CD4-positive, alpha-beta T cell treated with Interleukin-6 for 4 hours (primary cell): ENCODE measurements around the gene PHACTR1.

Experiments used
- DNase-seq: peaks from one replicate; pipeline ENCODE4 v3.0.0-alpha.2; 2020; ENCODE audit warnings: mixed read lengths

The PHACTR1 gene

DNA sequence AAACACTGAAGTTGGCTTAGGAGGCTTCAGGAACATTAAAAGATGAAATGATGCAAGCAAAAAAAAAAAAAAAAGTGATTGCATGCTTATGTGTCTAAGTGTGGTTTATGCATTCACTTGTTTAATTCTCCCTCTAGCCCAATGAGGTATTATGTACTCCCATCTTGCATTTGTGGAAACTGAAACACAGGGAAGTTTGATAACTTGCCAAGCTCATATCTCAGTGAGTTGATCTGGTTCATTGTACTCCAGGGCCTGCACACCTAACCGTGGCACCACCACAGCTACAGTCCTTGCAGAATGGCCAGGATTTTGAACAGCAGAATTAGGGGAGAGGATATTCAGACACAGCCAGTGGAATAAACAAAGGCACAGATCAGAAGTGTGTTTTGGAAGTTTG lies 360.6 kb downstream of the PHACTR1 start:
- DNase-seq, result no peak

DNA sequence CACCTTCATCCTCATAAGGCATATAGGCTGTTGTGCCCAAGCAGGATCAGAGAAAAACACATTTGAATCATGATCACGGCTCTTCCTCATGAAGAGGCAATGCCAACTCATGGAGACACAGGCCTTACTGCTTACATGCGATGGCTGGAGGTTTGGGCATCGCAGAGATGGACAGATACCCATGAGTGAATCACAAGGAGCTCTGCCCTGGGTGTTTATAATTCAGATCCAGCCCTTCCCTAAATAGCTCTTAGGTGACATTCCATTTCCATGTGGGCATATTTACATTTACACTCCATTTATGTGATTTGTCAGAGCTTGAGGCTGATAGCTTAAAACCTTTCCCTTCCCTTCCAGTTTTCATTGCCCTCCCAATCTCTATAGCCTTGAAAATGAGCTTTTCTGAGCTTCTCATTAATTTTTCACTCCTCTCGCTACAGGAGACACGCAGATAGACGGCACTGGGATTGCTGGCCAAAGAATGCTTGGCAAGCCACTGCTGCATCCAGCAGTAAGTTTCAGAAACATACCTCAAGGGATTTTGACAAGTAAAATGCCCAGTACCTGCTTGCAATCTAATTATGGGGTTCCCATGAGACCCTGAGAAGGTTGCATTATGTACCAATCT lies 362.6 kb downstream of the PHACTR1 start:
- DNase-seq, result no peak

DNA sequence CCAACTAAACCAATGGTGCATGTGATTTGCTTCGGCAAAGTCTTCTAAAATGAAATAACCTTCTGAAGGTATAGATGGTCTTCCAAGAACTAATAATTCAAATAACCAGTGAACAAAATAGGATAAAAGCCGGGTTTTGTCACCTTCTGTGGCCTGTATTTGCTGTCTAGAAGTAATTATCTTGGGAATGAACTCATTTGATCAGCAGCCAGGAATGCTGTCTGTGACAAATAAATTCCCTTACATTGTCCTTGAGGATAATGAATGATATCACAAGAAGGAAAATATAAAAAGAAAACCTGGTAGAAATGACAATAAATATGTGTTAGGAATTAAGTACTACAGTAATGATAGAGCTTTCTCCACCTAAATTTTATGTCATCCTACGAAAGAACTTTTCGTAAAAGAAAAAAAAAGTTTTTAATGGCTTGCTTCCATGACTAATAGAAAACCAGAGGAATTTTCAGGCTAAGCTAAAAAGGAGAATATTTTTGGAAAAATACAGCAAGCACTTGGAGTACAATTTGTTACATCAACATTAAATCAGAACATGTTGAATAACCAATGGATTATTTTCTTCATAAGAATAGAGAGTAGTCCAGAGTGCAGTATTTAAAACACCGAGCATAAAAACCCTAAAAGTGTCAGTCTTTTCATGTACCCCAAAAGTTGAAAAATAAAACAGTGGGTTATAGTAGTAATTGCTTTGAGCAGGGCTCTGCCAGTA lies 364.1 kb downstream of the PHACTR1 start:
- no peak for DNase-seq

DNA sequence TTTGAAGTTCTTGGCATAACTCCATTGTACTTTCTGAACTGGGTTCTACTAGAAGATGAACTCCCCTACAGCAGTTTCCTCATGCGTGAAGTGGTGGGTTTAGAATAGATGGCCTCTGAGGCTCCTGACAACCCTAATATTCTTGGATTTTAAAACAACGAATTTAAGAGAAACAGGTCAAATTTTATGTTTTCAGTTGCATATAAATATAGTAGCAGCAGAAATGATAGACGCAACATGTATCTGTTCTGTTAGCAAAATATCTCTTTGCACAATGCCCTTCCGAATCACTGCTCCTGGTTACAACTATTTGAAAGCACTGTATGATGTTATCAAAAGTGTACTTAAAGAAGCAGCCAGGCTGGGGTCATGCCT lies 364.6 kb downstream of the PHACTR1 start:
- DNase-seq, result no peak

DNA sequence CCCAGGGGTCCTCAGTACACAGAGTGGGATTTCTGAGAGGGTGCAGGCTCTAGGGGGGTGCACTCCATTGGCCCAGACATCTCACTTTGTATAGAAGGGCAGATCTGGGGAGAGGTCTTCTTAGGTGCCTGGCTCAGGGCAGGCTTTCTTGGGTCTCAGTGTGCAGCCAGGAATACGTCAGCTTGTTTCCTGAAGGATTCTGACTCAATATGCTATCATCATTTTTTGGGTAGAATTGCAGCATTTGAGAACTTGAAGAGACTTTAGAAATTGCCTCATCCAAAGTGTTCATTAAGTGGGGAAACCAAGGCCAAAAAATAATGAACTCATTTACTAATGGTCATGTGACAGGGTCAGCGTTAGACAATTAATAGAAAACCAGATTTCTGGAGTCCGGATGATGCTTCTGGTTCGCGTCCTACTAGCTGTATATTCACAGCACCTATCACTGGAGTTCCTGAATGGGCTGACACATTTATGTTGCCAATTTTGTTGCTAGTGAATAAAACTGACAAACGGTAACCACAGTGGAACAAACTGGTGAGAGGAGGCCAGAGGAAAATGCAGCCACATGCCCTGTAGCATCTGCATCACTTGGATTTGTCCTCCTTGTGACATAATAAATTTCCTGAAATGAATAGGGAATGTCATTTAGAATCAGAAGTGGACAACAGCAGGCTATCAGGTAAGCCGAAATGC lies 372.9 kb downstream of the PHACTR1 start:
- DNase-seq, result no peak

DNA sequence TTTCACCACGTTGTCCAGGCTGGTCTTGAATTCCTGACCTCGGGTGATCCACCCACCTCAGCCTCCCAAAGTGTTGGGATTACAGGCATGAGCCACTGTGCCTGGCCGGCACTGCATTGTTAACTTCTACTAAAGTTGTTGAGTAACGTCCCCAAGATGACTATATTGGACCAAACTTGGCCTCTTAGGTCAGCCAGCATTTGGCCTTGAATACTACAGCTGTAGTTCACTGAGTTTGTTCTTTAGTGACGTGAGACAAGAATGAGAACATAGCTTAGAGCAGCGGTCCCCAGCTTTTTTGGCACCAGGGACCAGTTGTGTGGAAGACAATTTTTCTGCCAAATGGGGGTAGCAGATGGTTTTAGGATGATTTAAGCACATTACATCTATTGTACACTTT lies 374.6 kb downstream of the PHACTR1 start:
- DNase-seq, result no peak

DNA sequence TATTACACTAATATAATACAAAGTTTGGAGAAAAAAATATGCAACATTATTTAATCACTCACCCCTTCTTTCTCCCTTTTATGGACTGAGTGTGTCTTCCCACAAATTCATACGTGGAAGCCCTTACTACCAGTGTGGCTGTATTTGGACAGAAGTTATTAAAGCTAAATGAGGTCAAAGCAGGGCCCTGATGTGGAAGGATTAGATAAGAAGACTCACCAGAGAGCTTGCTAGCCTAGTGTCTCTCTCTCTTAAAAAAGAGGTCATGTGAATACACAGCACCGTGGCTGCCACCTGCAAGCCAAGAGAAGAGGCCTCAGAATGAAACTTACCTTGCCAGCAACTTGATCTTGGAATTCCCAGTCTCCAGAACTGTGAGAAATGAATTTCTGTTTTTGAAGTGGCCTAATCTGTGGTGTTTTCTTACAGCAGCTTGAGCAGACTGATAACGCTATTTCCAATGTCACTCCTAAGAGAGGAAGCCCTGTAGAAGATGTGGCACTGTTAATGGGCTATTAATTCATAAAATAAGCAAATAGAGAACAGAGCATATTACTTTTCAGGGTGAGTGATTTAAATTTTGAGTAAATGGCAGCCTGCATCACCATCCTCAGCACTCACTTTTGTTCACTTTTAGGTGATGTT lies 378.3 kb downstream of the PHACTR1 start:
- DNase-seq, result no peak

DNA sequence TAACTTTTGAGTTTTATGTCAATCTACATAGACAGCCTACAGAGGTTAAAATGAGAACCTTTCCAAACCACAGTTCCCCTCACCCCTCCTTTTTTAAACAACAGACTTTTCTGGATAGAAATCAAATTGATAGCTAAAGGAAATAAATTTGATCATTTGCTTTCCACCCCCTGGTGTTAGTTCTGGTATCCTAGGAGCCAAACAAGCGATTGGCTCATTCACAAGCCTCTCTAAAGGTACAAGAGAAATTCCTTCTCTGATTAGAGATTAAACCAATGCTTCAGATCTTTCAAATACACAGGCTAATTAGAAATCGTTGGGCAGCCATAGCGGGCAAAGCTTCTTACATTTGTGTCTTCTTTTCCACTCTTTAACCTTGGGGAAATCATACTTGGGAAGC lies 379.5 kb downstream of the PHACTR1 start:
- DNase-seq, result no peak

DNA sequence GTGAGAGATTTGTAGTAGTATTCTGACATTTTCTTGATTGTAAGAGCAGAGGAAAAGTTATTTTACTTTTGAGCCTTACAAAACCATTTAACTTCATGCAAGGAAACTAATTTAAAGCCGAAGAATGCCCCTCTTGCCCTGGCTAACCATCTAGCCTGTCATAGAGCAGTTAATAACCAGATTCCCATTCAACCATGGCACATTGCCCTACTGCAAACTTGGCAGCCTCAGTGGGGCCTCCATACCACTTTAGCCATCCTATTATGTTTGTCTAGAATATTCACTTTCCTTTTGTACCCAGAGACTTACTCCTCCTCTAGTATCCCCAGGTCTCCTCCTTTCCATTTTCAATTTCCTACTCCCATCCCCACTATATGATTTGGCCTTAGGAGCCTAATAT lies 380.9 kb downstream of the PHACTR1 start:
- DNase-seq, result no peak

DNA sequence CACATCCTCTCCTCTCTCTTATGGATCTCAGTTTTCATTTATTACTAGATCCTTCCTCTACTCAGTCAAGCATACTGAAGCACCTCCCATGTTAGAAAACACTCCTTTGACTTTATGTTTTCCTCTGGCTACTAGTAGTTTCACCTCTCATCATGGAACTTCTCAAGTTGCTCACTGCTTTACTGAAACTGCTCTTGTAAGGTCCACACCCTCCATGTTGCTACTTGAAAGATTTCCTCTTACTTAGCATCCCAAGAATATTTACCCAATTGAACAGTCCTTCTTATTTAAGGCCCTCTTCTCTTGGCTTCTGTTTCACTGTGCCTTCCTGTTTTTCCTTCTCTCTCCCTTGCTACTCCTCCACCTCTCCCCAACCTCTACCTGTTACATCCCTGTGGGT lies 381.4 kb downstream of the PHACTR1 start:
- DNase-seq, result no peak

DNA sequence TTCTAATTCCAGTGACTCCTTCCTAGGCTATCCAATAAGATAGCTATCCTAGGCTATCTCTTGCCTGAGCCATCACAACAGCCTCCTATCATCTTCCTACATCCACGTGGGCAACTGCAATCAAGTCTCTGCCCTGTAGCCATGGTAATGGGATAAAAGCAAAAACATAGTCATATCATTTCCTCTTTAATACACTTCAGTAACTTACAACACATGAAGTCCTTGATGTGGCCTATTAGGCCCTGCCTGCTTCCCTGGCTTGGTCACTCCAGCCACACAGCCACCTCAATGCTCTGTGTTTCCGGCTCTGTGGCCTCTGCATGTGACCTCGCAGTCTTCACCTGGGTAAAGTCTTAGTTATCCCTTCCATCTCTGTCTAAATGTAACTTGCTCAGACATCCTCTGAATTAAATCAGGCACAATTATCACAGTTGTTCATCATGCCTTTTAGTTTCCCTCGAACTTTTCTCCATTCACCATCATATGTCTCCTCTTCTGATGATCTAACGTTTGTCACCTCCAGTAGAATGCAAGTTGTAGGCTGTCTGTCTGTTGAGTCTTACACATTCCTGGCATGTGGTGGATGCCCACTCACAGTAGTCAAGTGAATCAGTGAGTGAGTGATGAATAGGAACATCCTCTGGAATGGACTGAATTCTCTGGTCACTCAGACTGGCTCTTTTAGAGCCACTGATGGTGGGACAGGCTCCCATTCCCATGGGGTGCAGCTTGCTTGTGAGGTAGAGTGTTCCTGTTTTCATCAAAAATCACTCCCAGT lies 382.4 kb downstream of the PHACTR1 start:
- DNase-seq, result no peak

DNA sequence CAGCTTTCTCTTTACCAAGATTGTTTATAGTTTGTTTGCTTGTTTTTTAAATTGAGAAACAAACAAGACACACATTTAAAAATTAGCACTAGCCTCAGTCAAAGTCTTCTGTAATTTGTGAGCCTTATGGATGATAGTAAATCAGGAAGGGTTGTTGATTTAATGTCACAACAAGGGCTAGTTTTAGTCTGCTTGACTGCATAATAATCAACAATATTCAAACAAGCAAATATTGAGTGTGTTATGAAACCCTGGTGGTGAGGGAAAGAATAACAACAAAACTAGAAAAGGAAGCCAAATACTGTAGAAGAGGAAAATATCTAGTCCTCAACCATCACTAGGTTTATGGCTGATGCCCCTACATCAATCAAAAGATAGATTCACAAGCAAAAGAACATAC lies 383.2 kb downstream of the PHACTR1 start:
- no peak for DNase-seq

DNA sequence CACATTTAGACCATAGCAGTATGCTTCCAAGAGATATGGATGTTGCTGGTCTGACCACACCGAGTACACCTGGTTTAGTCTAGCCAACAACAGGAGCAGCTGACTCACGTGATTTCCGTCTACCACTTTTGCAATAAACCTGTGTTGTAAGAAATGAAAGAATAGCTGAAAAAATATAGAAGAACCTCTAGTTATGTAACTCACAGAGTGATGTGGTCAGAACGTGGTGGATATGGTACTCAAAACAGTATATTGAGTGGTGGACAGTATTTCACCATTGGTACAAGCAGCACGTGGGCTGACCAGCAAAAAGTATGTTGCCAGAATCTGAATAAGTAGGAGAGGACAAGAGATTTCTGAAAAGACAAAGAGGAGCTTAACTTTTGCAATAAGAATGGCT lies 384.8 kb downstream of the PHACTR1 start:
- no peak for DNase-seq

DNA sequence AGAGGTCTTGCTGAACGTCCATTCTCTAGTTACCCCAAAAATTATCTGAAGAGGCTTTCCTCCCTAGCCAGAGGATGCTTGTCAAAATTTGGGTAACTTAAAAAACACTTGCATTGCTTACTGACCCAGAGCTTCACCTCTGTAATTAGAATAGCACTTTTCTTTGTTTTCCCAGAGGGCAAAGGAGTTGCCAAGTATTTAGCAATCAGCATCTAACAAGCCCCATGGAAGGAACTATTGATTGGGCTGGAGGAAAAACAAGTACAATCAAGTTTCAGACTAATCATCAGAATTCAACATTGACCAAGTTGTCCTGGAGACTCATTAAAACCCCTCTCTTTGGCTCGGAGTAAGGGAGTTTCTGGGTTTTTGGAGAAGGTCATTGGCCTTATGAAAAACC lies 385.4 kb downstream of the PHACTR1 start:
- DNase-seq, result no peak

DNA sequence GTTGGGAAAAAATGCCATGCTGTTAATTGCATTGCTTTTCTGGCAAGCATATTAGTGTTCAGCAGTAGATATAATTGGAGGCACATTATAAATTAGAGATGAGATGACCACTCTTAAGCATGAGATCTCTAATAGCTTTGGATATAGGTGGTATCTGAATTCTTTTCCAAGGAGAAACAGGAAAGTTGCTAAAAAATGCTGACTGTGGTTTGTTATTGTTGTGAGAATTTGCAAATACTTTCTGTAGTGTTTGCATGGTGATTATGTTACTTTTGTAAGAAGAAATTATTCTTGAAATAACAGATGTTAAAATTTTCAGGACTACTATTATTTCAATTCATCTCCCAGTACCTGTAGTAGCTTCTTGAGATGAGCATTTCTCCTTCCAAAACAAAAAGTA lies 386.6 kb downstream of the PHACTR1 start:
- no peak for DNase-seq

DNA sequence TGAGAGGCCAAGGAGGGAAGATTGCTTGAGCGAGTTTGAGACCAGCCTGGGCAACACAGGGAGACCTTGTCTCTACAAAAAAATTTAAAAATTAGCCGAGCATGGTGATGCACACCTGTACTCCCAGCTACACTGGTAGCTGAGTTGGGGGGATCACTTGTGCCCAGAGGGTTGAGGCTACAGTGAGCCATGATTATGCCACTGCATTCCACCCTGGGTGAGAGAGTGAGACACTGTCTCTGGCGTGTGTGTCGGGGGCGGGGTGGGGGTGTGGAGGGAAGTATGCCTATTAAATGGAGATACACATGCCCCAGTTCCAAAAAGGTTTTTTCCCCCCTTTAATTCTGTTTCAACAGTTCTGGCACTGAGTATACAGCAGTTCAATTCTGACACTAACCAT lies 388.6 kb downstream of the PHACTR1 start:
- no peak for DNase-seq

DNA sequence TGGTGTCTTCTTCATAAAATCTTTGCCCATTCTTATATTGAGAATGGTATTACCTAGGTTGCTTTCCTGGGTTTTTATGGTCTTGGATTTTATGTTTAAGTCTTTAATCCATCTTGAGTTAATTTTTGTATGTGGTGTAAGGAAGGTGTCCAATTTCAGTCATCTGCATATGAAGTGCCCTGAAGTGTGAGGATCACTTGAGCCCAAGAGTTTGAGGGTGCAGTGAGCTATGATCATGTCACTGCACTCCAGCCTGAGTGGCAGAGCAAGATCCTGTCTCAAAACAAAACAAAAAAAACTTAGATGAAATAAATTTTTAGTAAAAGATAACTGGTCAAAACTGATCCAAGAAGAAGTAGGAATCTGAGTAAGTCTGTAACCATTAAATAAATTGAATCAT lies 396.4 kb downstream of the PHACTR1 start:
- no peak for DNase-seq

DNA sequence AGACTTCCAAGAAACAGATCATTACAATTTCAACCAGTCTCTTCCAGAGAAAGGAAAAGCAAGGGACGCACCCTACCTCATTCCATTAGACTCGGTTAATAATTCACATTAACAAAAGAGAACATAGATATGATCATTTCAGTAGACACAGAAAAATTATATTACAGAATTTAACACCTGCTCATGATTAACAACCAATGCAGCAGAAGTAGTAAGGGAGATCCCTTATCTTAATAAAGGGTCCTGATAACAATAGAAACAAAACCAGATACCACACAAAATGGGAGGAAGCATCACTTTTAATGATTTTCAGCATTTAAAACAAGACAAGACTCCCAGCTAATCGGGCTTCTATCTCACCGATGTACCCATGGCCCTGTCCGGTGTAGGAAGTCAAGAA lies 396.8 kb downstream of the PHACTR1 start:
- no peak for DNase-seq

DNA sequence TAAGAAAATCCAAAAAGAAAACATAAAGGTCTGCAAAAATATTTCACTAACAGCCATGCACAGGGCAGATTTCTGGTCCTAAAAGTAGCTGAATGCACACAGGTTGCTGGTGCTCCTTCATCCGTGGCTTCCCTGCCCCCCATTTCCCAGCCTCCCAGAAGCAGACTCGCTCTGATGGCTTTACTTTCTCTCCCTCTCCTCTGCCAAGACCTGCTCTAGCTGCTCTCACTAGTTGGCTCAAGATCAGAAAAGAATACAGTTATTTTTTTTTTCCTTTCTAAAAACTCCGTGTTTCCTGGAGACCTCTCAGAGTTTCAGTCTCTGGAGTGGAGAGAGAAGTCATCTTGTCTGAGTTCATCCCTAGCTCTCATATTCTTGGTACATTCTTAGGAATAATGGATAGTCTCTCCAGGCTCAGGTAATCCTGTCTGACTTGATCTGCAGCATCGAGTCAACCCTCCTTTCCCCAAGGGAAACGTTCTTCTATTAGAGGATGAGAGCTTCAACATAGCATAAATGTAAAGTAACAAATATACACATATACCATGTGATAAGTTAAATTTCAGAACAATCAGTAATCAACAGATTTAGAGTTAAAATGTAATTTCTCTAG lies 397.5 kb downstream of the PHACTR1 start:
- no peak for DNase-seq

DNA sequence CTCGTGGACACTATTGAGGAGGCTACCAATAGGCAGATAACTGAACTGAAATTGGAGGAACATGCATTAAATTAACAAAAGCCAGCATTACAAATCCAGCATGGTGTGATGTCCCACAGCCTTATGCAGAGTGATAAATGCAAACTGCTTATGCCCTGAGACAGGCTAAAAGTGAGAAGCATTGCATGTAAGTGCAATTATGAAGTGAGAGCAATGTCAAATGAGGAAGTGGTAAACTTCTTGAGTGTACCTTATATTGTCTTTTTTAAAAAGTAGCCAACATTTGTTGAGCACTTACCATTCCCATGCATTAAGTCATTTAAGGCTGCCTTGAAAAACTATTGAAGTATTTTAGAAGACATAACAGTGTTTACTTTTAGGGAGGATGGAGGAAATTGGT lies 399.6 kb downstream of the PHACTR1 start:
- no peak for DNase-seq

DNA sequence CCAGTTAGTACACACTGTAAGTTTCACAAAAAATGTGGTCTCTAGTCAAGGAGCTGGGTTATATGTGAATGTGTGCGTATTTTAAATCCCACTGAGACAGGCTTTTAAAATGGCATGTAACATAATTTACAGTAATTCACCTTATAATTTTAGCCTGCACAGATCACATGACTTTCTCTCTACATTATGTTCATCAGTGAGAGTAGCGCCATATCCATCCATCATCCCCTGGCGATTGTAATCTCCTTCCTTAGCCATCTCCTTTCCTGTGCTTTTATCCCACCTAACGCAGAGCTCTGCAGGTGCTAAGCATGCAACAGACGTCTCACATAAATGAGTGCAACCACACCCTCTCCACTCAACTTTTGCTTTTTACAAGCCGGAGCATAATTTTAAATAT lies 401.0 kb downstream of the PHACTR1 start:
- DNase-seq, result no peak

DNA sequence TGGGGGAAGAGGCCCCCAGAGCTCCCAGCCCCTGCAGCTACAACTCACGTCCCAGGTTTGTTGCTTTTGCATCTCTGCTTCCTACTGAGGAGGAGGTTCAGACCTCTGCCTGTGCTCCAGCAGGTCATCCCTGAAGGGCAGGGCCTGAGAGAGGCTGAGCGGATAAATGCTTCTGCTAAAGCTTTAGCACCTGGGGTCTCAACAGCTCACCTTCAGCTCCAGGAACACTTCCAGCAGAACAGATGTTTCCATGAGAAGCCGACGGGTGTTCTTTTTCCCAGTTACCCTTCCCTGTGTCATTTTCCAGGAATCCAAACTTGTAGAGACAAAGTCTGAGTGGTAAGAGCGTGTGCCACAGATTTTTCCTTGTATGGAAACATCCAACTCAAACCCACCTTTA lies 403.0 kb downstream of the PHACTR1 start:
- DNase-seq, result no peak
